ENCODE measurements around the gene KLC1.

DNA sequence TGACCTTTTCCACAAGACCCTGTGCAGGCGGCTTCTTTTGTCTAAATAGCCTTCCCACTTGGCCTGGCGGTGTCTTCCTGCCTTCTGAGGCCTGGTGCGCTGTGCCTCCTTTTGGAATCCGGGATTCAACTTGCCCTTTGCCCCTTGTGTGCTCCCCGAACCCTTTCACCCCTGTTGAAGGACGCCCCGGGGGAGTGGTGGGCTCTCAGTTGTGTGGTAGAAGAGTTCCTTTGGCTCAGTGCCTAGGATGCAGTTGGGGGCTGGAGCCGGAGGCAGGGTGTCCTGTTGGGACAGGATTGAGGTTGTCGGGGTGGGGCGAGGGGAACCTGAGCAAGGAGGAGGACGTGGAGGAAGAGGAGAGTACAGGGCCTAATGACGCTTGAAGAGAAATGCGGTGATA, 34.5 kb downstream of the KLC1 start:
- TF ChIP-seq TARDBP (IDR thresholded peaks at IDR 0.05; ENCODE audit: borderline replicate concordance) (no peak), LARP7 (IDR thresholded peaks at IDR 0.05) (no peak), SREBF2 (IDR thresholded peaks at IDR 0.05; ENCODE audit: low read length) (no peak), NRF1 (conservative IDR thresholded peaks at IDR 0.05; ENCODE audit: low read depth, low read length) (no peak), ZNF24 (IDR thresholded peaks at IDR 0.05) (no peak), POLR2A (IDR thresholded peaks at IDR 0.05; ENCODE audit: low read depth, low read length) (no peak), SIN3A (IDR thresholded peaks at IDR 0.05; ENCODE audit: low read depth, low read length) (no peak), JUND (IDR thresholded peaks at IDR 0.05; ENCODE audit: low read depth, low read length) (no peak), KDM1A (IDR thresholded peaks at IDR 0.05; ENCODE audit: borderline replicate concordance) (no peak), POLR2AphosphoS5 (IDR thresholded peaks at IDR 0.05; ENCODE audit: low read length) (no peak), RCOR1 (conservative IDR thresholded peaks at IDR 0.05; ENCODE audit: low read depth, low read length) (no peak)
- TF ChIP-seq, protein P1, sequence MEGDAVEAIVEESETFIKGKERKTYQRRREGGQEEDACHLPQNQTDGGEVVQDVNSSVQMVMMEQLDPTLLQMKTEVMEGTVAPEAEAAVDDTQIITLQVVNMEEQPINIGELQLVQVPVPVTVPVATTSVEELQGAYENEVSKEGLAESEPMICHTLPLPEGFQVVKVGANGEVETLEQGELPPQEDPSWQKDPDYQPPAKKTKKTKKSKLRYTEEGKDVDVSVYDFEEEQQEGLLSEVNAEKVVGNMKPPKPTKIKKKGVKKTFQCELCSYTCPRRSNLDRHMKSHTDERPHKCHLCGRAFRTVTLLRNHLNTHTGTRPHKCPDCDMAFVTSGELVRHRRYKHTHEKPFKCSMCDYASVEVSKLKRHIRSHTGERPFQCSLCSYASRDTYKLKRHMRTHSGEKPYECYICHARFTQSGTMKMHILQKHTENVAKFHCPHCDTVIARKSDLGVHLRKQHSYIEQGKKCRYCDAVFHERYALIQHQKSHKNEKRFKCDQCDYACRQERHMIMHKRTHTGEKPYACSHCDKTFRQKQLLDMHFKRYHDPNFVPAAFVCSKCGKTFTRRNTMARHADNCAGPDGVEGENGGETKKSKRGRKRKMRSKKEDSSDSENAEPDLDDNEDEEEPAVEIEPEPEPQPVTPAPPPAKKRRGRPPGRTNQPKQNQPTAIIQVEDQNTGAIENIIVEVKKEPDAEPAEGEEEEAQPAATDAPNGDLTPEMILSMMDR (IDR thresholded peaks at IDR 0.05 in 2 of 3, conservative IDR thresholded peaks at IDR 0.05 in 1 of 3; ENCODE audit: control insufficient read depth in 2 of 3, extremely low read depth in 1 of 3, insufficient read depth in 1 of 3, low read depth in 3 of 3, low read length in 3 of 3) = no peak
- TF ChIP-seq, protein P2, sequence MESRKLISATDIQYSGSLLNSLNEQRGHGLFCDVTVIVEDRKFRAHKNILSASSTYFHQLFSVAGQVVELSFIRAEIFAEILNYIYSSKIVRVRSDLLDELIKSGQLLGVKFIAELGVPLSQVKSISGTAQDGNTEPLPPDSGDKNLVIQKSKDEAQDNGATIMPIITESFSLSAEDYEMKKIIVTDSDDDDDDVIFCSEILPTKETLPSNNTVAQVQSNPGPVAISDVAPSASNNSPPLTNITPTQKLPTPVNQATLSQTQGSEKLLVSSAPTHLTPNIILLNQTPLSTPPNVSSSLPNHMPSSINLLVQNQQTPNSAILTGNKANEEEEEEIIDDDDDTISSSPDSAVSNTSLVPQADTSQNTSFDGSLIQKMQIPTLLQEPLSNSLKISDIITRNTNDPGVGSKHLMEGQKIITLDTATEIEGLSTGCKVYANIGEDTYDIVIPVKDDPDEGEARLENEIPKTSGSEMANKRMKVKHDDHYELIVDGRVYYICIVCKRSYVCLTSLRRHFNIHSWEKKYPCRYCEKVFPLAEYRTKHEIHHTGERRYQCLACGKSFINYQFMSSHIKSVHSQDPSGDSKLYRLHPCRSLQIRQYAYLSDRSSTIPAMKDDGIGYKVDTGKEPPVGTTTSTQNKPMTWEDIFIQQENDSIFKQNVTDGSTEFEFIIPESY (IDR thresholded peaks at IDR 0.05) = no peak

All from GM12878 (cell line).